HG03159 (cell line): ENCODE data around the gene MRPL38.
"Not testable (repeated sequence)": the region's sequence is repeated elsewhere in the genome, so short reads cannot be mapped to it uniquely, and the experiment has no call there.

Source experiments
- ATAC-seq: cut with Tn5 transposase; IDR thresholded peaks from one replicate; pipeline ENCODE4 v1.9.1; 2021; ENCODE audit warnings: mild to moderate bottlenecking, moderate library complexity; ENCODE audit not compliant: unreplicated experiment

Gene MRPL38

DNA sequence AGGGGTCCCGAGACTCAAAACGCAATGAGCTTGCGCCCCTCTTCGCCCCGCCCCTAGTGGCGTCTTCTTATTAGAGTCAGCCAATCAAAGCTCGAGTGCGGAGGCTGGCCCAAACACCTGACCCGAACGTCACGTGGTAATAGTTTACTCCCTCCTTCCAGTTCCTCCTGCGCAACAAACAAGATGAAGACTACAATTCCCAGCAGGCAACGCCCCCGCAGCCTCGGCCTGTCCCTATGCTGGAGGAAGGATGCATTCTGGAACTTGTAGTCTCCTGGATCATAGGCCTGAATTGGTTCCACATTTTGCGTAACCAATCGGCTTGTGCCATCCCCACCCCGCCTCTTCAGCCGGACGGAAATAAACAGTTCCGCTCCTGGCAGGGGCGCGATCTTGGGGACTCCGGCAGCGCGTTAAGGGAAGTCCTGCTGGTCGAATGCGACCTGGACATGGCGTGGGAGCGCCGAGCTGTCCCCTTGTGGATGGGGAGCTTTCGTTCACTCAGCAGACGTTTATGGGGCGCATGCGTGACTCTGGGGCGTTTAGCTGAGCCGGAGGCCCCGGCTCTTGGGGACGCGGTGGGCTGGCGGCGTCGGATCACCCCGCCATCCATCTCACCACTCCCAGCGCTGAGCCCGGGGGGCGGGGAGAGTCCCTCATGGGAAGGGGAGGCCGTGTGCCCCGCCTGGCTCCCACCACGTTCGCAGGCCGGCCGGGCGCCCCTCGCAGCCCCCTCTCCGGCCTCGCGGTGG is 49.2 kb downstream of the MRPL38 start, which contains the start of gene WBP2:
Gene WBP2 (minus strand): TSS at position 26 of the 752 bp plus-strand sequence. CDS start 38 bp downstream, outside the sequence.
- ATAC-seq: peak; percentile 86

DNA sequence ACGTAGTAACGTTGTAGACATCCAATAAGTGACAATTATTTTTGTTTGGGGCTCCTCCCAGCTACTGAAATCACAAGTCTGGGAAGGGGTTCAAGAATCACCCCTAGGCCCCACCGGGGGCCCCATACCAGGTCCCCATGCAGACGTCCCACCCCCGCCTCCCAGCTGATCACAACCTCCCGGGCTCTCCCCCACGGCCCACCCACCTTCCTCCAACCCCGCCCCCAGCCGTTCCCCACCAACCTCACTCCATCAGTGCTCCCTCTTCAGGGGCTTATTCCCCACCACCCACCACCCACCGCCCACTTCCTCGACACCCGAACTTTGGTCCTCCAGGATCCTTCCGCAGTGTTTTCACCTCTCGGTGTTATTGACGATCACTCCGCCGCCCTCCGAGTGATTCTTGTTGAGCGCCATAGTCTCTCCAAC is 49.8 kb downstream of the MRPL38 start:
- no peak for ATAC-seq

DNA sequence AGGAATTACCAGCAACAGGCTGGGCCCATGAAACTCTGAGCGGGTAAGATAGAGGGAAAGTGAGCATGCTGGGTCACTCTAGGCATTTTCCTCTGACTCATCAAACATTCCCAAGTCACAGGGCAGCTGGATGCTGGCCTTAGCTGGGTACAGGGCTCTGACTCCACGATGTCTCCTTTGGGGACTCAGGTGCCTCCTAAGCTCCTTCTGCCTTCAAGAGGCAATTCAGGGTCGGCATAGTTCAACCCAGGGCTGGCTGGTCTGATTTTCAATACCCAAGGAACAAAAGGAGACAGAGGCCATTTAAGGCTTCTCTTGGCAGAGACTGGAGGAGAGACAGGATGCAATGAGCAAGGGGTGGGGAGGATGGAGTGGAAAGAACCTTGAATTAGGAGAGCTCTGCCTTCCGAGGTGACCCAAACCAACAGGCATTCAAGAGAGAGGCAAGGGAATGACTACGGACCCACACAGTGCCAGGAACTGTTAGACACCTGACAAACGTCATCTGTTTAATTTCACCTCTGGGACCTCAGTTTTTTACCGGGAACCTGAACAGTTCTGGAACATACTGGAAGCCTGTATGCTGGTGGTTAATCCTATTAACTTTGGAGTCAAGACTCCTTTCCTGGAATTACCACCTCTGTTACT is 50.5 kb downstream of the MRPL38 start:
- no peak for ATAC-seq

DNA sequence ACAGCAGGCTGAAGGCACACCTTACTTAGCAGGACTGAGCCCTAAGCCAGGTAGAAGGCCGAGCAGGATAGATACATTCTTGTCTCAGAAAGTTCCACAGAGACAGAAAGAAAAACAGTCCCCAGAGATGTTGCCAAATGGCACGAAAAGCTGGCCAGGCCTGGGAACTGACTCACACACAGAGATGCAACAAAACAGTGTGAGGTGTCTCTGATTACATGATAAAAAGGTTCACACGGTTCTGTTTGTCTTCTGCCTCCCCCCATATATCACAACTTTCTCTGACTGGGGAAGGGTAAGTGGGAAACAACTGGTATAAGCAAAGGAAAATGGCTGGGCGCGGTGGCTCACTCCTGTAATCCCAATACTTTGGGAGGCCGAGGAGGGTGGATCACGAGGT is 51.3 kb downstream of the MRPL38 start:
- ATAC-seq: no peak

DNA sequence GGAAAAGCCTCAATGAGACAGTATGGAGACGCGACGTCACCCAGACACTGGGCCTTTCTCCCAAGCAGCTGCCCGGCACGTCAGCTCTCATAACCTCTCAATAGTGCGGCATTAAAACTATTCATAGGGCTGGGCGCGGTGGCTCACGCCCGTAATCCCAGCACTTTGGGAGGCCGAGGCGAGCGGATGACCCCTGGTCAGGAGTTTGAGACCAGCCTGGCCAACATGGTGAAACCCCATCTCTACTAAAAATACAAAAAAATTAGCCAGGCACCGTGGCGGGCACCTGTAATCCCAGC is 53.0 kb downstream of the MRPL38 start:
- ATAC-seq: not testable (repeated sequence)

DNA sequence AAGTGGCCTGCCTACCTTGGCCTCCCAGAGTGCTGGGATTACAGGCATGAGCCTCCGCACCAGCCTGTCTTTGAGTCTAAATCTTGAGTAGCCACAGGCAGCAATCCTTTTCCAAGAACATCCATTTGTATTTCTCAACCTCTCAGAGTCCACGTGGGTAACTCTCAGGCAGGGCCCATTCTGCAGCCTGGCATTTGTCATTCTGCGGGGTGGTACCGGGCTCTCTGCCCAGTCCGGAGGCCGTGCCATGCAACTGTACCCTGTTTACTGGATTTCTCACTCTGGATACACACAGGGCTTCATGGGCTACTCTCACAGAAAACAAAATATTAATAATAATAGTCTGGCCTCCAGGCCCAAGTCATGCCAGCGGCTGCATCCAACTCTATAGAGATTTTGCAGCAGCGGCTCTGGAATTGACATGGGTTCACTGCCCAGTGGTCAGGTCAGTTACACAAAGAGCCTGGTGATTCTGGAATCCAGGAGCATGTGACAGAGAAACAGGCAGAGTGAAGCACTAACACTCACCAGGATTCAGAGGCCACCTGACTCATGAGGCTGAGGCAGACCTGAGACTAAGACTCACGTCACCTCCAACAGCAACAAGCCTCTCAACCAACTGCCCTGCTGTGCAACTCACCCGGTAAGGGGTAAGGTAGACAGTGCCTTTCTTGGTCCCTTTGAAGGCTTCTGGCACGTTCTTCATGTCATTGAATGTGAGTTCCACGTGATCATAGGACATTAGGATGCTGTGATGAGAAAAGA is 53.6 kb downstream of the MRPL38 start:
- no peak for ATAC-seq

DNA sequence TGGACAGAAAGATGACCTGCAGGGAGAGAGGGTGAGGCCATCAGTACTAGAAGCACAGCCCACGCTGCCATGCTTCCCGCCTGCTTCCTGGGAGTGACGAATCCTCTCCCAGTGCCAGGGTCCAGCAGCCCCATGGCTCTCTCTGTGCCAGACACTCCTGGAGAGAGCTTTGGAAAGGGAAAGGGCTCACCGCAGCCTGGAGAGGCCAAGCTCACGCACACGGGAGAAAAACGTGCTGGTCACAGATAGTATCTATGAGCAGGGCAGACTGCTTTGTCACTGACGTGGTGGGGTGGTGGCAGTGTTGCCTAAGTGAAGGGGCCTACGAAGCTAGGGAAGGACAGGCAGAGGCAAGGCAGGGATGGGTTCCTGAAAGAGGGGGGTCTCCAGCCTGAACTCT is 55.0 kb downstream of the MRPL38 start:
- ATAC-seq: no peak

DNA sequence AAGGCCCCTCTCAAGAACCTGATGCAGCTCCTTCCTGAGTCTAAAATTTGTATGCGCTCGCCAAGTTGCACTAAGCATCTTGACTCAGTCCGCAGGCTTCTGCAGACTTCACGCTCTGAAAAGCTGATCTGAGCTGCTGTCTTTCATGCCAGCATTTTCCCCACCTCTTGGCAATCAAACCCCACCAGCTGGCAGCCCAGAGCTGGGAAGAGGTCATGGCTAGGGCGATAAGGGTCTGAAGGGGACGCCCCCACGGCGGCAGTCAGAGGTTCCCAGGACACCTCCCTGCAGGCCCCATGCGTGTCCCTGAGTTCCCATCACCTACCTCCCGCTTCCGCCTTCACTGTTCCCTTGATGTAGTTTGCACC is 55.4 kb downstream of the MRPL38 start:
- ATAC-seq: no peak
